HepG2 (cell line): ENCODE data around the gene PCSK2. TPM values are rescaled to one million over a fixed set of nuclear protein-coding genes. Genes with fewer than 3 reads are reported as not detected.

ENCODE experiments used
- ATAC-seq: fragments of 200-7000 bp; cut with Tn5 transposase; 3 replicates; pipeline ENCODE4 v1.9.1; 2020; ENCODE audit warnings: mild to moderate bottlenecking, moderate library complexity
- BruUV-seq: library from RNA; stranded (reverse); fragments of 400-500 nt; replicated peaks from 2 replicates; lab custom pipeline; 2021; lab: Mats Ljungman, UMichigan
- CTCF ChIA-PET: fragments of 300-600 bp; formaldehyde crosslinking; extraction: SDS; loops from one replicate; lab custom pipeline; 2021; ENCODE audit warnings: low total read pairs, inconsistent platforms, low intra/inter-chr PET ratio; lab: Yijun Ruan, JAX
- POLR2A ChIA-PET: fragments of 350-600 bp; sonication (Branson Sonifier 250); formaldehyde crosslinking; loops from one replicate; lab custom pipeline; 2020; ENCODE audit warnings: antibody characterized with exemption, inconsistent platforms; lab: Yijun Ruan, JAX
- DNase-seq: peaks from one replicate; pipeline ENCODE4 v3.0.0-alpha.2; 2015; ENCODE audit warnings: low spot score
- FAIRE-seq: peaks from 3 replicates; lab custom pipeline; 2011; peaks lifted over from hg19 to GRCh38; lab: Jason Lieb, UNC
- H2AFZ ChIP-seq: one replicate; pipeline ENCODE4 v1.6.1; 2011; ENCODE audit warnings: low read length, inconsistent platforms
- H3K27ac ChIP-seq: fragments of 300-600 bp; 3 replicates; pipeline ENCODE4 v1.8.0; 2011; ENCODE audit warnings: mixed run types, mild to moderate bottlenecking, mixed read lengths, low read length, inconsistent platforms; ENCODE audit not compliant: insufficient read depth; ENCODE audit errors: extremely low read length
- H3K27me3 ChIP-seq, 2 experiments: fragments of 200-600 bp in 1 of 2; 2 replicates in 1 of 2; 3 replicates in 1 of 2; pipeline versions ENCODE4 v1.6.0 to v1.8.0; 2011; ENCODE audit warnings: low read length in 2 of 2, mild to moderate bottlenecking in 2 of 2, moderate library complexity in 2 of 2, inconsistent platforms in 1 of 2; ENCODE audit not compliant: insufficient read depth in 2 of 2, control insufficient read depth in 1 of 2
- H3K36me3 ChIP-seq, 2 experiments: fragments of 200-600 bp in 1 of 2; replicated peaks in 1 of 2; 2 replicates in 1 of 2; 3 replicates in 1 of 2; pipeline versions ENCODE4 v1.5.1 to v1.8.0; 2011; ENCODE audit warnings: low read length in 2 of 2, inconsistent platforms in 1 of 2; ENCODE audit not compliant: insufficient read depth in 2 of 2, control insufficient read depth in 1 of 2
- H3K4me1 ChIP-seq: 2 replicates; pipeline ENCODE4 v1.5.1; 2012; ENCODE audit warnings: low read length, inconsistent platforms; ENCODE audit not compliant: insufficient read depth
- H3K4me2 ChIP-seq: 2 replicates; pipeline ENCODE4 v1.6.0; 2011; ENCODE audit warnings: low read depth, low read length, inconsistent platforms
- H3K4me3 ChIP-seq, 3 experiments: fragments of 200-600 bp in 1 of 3; sonication (generic), shearing (Covaris generic) in 1 of 3; replicated peaks in 1 of 3; 2 replicates each; pipeline ENCODE4 v1.5.1; 2011 to 2016; ENCODE audit warnings: low read length in 3 of 3, inconsistent platforms in 2 of 3, low read depth in 2 of 3, mild to moderate bottlenecking in 2 of 3, control low read depth in 1 of 3, mixed read lengths in 1 of 3; ENCODE audit not compliant: insufficient read depth in 1 of 3
- H3K79me2 ChIP-seq: one replicate; pipeline ENCODE4 v1.6.1; 2011; ENCODE audit warnings: low read length, inconsistent platforms; ENCODE audit not compliant: insufficient read depth
- H3K9ac ChIP-seq: 2 replicates; pipeline ENCODE4 v1.6.0; 2011; ENCODE audit warnings: mild to moderate bottlenecking, low read depth, low read length, inconsistent platforms; ENCODE audit not compliant: insufficient read depth
- H3K9me3 ChIP-seq: 2 replicates; pipeline ENCODE4 v1.5.1; 2012; ENCODE audit warnings: mild to moderate bottlenecking, low read length
- H4K20me1 ChIP-seq: 2 replicates; pipeline ENCODE4 v1.6.0; 2011; ENCODE audit warnings: inconsistent platforms, mild to moderate bottlenecking, low read length, moderate library complexity; ENCODE audit not compliant: insufficient read depth
- BORCS8-MEF2B ChIP-seq: sonication (generic); formaldehyde crosslinking; IDR thresholded peaks from 2 replicates; pipeline ENCODE4 v1.8.0; 2022; ENCODE audit warnings: mild to moderate bottlenecking, missing genetic modification reagents
- SNAPC2 ChIP-seq: sonication (generic); formaldehyde crosslinking; IDR thresholded peaks from 2 replicates; pipeline ENCODE4 v1.8.1; 2022; ENCODE audit warnings: mild to moderate bottlenecking, missing genetic modification reagents
- ZBTB42 ChIP-seq: sonication (generic); formaldehyde crosslinking; IDR thresholded peaks from 2 replicates; pipeline ENCODE4 v1.5.0; 2020; ENCODE audit warnings: mild to moderate bottlenecking, missing genetic modification reagents
- ZBTB7A ChIP-seq: sonication (generic); formaldehyde crosslinking; IDR thresholded peaks from 2 replicates; pipeline ENCODE4 v1.8.0; 2022; ENCODE audit warnings: mild to moderate bottlenecking, missing genetic modification reagents
- ZNF780A ChIP-seq: sonication (generic); formaldehyde crosslinking; IDR thresholded peaks from 2 replicates; pipeline ENCODE4 v1.8.0; 2022; ENCODE audit warnings: mild to moderate bottlenecking, missing genetic modification reagents, moderate library complexity
- WGBS: methylation state at CpG from one replicate; pipeline ENCODE4 v1.1.6; 2017; ENCODE audit warnings: low lambda C conversion rate; 5-methylcytosine and 5-hydroxymethylcytosine counted together
- in situ Hi-C: cut with HindIII; loops from 2 replicates; pipeline ENCODE4 v1.10.0; 2017; ENCODE audit warnings: low pct_unique_long_range_greater_than_20kb; ENCODE audit not compliant: extremely low pct_ligation_motif_present
- intact Hi-C: fragments of 100-400 bp; cut with micrococcal nuclease; formaldehyde crosslinking; loops from one replicate; pipeline ENCODE4 v1.10.0; 2022; ENCODE audit not compliant: unreplicated experiment
- polyA plus RNA-seq, 8 experiments: library from polyadenylated mRNA; depleted of rRNA in 3 of 8; stranded (reverse) in 7 of 8; unstranded in 1 of 8; fragments of >200 nt; fragmentation: Illumina TruSeq in 4 of 8; extraction: Trizol in 4 of 8; gene quantifications; 2 replicates each; pipeline versions ENCODE4 v1.2.1 to v1.2.3, GENCODE V29; 2011 to 2016; ENCODE audit warnings: low read depth in 4 of 8, missing spikeins in 1 of 8, mixed read lengths in 1 of 8; ENCODE audit not compliant: insufficient read depth in 1 of 8
- total RNA-seq, 5 experiments: library from RNA; depleted of rRNA; stranded (reverse); fragments of >200 nt; fragmentation: Illumina TruSeq; extraction: Trizol; gene quantifications; 2 replicates each; pipeline ENCODE4 v1.2.3, GENCODE V29; 2016; ENCODE audit warnings: low read depth in 1 of 5
- TF ChIP-seq, protein P1 (sequence below): sonication (generic); formaldehyde crosslinking; IDR thresholded peaks from 2 replicates; pipeline ENCODE4 v1.5.0; 2020; ENCODE audit warnings: mild to moderate bottlenecking, missing genetic modification reagents
- TF ChIP-seq, protein P2 (sequence below): sonication (generic); formaldehyde crosslinking; IDR thresholded peaks from 2 replicates; pipeline ENCODE4 v1.5.0; 2020; ENCODE audit warnings: mild to moderate bottlenecking, missing genetic modification reagents, borderline replicate concordance
- TF ChIP-seq, protein P3 (sequence below): sonication (generic); formaldehyde crosslinking; IDR thresholded peaks from 2 replicates; pipeline ENCODE4 v1.4.0; 2020; ENCODE audit warnings: mild to moderate bottlenecking, missing genetic modification reagents

The PCSK2 gene
- total and polyA plus RNA-seq, 2 of the 13 experiments (the other 11 are each of a cell fraction or from before 2014, with no cell fraction given): not detected

- TF ChIP-seq, protein P1, sequence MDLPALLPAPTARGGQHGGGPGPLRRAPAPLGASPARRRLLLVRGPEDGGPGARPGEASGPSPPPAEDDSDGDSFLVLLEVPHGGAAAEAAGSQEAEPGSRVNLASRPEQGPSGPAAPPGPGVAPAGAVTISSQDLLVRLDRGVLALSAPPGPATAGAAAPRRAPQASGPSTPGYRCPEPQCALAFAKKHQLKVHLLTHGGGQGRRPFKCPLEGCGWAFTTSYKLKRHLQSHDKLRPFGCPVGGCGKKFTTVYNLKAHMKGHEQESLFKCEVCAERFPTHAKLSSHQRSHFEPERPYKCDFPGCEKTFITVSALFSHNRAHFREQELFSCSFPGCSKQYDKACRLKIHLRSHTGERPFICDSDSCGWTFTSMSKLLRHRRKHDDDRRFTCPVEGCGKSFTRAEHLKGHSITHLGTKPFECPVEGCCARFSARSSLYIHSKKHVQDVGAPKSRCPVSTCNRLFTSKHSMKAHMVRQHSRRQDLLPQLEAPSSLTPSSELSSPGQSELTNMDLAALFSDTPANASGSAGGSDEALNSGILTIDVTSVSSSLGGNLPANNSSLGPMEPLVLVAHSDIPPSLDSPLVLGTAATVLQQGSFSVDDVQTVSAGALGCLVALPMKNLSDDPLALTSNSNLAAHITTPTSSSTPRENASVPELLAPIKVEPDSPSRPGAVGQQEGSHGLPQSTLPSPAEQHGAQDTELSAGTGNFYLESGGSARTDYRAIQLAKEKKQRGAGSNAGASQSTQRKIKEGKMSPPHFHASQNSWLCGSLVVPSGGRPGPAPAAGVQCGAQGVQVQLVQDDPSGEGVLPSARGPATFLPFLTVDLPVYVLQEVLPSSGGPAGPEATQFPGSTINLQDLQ: no peak
- TF ChIP-seq SNAPC2 (CRISPR knock-in tag) (no peak), ZNF780A (CRISPR knock-in tag) (no peak), ZBTB42 (CRISPR knock-in tag) (no peak)
- TF ChIP-seq, protein P2, sequence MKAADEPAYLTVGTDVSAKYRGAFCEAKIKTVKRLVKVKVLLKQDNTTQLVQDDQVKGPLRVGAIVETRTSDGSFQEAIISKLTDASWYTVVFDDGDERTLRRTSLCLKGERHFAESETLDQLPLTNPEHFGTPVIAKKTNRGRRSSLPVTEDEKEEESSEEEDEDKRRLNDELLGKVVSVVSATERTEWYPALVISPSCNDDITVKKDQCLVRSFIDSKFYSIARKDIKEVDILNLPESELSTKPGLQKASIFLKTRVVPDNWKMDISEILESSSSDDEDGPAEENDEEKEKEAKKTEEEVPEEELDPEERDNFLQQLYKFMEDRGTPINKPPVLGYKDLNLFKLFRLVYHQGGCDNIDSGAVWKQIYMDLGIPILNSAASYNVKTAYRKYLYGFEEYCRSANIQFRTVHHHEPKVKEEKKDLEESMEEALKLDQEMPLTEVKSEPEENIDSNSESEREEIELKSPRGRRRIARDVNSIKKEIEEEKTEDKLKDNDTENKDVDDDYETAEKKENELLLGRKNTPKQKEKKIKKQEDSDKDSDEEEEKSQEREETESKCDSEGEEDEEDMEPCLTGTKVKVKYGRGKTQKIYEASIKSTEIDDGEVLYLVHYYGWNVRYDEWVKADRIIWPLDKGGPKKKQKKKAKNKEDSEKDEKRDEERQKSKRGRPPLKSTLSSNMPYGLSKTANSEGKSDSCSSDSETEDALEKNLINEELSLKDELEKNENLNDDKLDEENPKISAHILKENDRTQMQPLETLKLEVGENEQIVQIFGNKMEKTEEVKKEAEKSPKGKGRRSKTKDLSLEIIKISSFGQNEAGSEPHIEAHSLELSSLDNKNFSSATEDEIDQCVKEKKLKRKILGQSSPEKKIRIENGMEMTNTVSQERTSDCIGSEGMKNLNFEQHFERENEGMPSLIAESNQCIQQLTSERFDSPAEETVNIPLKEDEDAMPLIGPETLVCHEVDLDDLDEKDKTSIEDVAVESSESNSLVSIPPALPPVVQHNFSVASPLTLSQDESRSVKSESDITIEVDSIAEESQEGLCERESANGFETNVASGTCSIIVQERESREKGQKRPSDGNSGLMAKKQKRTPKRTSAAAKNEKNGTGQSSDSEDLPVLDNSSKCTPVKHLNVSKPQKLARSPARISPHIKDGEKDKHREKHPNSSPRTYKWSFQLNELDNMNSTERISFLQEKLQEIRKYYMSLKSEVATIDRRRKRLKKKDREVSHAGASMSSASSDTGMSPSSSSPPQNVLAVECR (CRISPR knock-in tag): no peak
Observed at GRCh38 chr20:17262786-17263185, 35.9 kb downstream of the PCSK2 start (continued).

DNA sequence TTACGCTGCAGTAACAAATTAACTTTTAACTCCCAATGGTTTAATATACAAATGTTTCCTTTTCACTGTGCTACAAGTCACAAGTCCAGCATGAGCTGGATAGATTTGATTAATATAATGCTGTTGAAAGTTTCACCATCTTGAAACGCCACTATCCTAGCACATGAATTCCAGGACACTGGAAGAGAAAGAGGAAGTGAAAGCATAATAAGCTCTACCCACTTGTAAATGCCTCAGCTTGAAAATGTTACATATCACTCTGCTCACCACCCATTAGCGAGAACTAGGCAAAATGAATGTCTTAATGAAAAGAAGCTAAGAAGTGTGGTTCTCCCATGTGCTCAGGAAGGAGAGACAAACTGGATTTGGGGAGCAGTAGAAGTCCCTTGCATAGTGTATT is 46.9 kb downstream of the PCSK2 start:
- ATAC-seq: no peak
- Histone ChIP-seq H2AFZ (no peak overlapping the region), H3K9me3 (no peaks in the 10 kb centered on the region), H3K4me1 (no peaks in the 10 kb centered on the region), H3K9ac (no peak overlapping the region), H3K36me3 (no peaks in the 10 kb centered on the region), H3K79me2 (no peaks in the 10 kb centered on the region), H4K20me1 (no peaks in the 10 kb centered on the region), H3K27me3 (no peaks in the 10 kb centered on the region), H3K4me2 (no peak overlapping the region), H3K27ac (no peak overlapping the region), H3K4me3 (no peak overlapping the region)
- WGBS: 1% methylated on average over 3 of the region's 3 CpGs
- POLR2A ChIA-PET: no interaction called here
- BruUV-seq: no TSS peak
- CTCF ChIA-PET: no interaction called here
- DNase-seq: no peak
- no peak for FAIRE-seq
- intact Hi-C loops (no loop called here), in situ Hi-C loops (no loop called here)
- TF ChIP-seq, protein P3, sequence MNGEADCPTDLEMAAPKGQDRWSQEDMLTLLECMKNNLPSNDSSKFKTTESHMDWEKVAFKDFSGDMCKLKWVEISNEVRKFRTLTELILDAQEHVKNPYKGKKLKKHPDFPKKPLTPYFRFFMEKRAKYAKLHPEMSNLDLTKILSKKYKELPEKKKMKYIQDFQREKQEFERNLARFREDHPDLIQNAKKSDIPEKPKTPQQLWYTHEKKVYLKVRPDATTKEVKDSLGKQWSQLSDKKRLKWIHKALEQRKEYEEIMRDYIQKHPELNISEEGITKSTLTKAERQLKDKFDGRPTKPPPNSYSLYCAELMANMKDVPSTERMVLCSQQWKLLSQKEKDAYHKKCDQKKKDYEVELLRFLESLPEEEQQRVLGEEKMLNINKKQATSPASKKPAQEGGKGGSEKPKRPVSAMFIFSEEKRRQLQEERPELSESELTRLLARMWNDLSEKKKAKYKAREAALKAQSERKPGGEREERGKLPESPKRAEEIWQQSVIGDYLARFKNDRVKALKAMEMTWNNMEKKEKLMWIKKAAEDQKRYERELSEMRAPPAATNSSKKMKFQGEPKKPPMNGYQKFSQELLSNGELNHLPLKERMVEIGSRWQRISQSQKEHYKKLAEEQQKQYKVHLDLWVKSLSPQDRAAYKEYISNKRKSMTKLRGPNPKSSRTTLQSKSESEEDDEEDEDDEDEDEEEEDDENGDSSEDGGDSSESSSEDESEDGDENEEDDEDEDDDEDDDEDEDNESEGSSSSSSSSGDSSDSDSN (CRISPR knock-in tag): no peak
- no peak for TF ChIP-seq BORCS8-MEF2B (CRISPR knock-in tag)
- TF ChIP-seq ZBTB7A: no peak
